GM19372 (cell line): Measurements from ENCODE around the gene TSHZ2.
"Not testable (repeated sequence)": the region's sequence is repeated elsewhere in the genome, so short reads cannot be mapped to it uniquely, and the experiment has no call there.

Source experiments
- ATAC-seq: cut with Tn5 transposase; IDR thresholded peaks from one replicate; pipeline ENCODE4 v1.9.1; 2021; ENCODE audit warnings: mild to moderate bottlenecking, low read depth, moderate library complexity; ENCODE audit not compliant: unreplicated experiment

The TSHZ2 gene

GRCh38 chr20:53422039-53422438, 449.9 kb downstream of the TSHZ2 start:
- ATAC-seq, result no peak

- no peak for ATAC-seq
These were observed 451.5 kb downstream of the TSHZ2 start for GRCh38 chr20:53423587-53424146.

- ATAC-seq, result no peak
These were observed 453.3 kb downstream of the TSHZ2 start for GRCh38 chr20:53425481-53425880.

- ATAC-seq, result no peak
These were observed 453.8 kb downstream of the TSHZ2 start for GRCh38 chr20:53425941-53426340.

- ATAC-seq, result no peak
These were observed 454.7 kb downstream of the TSHZ2 start for GRCh38 chr20:53426766-53427312.

- no peak for ATAC-seq
These were observed 455.8 kb downstream of the TSHZ2 start for GRCh38 chr20:53427951-53428350.

- ATAC-seq, result no peak
These were observed 456.4 kb downstream of the TSHZ2 start for GRCh38 chr20:53428588-53428987.

GRCh38 chr20:53428996-53429395, 456.8 kb downstream of the TSHZ2 start:
- no peak for ATAC-seq

- ATAC-seq, result no peak
These were observed 462.5 kb downstream of the TSHZ2 start for GRCh38 chr20:53434662-53435061.

GRCh38 chr20:53436927-53437326, 464.8 kb downstream of the TSHZ2 start:
- not testable (repeated sequence) for ATAC-seq

- ATAC-seq, result no peak
These were observed 466.2 kb downstream of the TSHZ2 start for GRCh38 chr20:53438368-53438767.

GRCh38 chr20:53439046-53439445, 466.9 kb downstream of the TSHZ2 start:
- ATAC-seq, result no peak

GRCh38 chr20:53439616-53440015, 467.5 kb downstream of the TSHZ2 start:
- ATAC-seq, result no peak

GRCh38 chr20:53444401-53445149, 472.4 kb downstream of the TSHZ2 start:
- ATAC-seq, result no peak

GRCh38 chr20:53445321-53445731, 473.2 kb downstream of the TSHZ2 start:
- ATAC-seq, result no peak

GRCh38 chr20:53445932-53446331, 473.8 kb downstream of the TSHZ2 start:
- ATAC-seq, result no peak

GRCh38 chr20:53447316-53447715, 475.2 kb downstream of the TSHZ2 start:
- no peak for ATAC-seq

GRCh38 chr20:53448426-53448825, 476.3 kb downstream of the TSHZ2 start:
- no peak for ATAC-seq

- no peak for ATAC-seq
These were observed 476.7 kb downstream of the TSHZ2 start for GRCh38 chr20:53448875-53449274.

- no peak for ATAC-seq
These were observed 480.9 kb downstream of the TSHZ2 start for GRCh38 chr20:53453076-53453475.

GRCh38 chr20:53454675-53455276, 482.6 kb downstream of the TSHZ2 start:
- ATAC-seq, result no peak
